ENCODE data around the gene HIP1.

Gene HIP1

DNA sequence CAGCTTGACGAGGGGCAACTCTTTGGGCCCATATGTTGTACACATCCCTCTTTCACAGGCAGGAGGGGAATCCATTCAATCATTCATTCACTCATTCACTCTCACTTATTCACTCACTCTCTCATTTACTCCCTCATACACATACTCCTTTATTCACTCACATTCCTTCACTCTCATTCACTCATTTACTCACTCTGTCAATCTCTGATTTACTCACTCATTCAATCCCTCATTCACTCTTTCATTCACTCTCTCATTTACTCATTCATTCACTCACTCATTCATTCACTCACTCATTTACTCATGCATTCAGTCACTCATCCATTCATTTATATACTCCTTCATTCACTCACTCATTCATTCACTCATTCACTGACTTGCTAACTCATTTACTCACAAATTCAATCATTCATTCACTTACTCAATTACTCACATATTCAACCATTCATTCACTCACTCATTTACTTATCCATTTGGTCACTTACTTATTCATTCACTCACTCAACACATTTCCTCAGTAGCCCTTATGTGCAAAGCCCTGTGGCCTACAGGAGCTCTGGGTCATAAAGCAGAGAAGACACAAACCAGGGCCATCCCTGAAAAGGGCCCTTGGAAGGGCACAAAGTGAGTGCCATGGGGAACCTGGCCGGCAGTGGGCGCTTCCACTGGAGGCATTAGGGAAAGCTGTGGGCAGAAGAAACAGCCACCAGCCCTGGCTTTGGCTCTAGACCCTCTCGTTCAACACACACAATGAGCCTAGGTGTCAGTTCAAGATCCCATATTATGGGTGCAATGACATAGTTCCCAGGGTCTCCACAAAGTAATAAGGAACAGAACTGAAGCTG, 26.0 kb downstream of the HIP1 start:
- no peak overlapping the region for H3K27ac ChIP-seq
- ChIA-PET CTCF (interaction anchor here (0.5 to 0.6 kb wide), 2 partner anchors 89 to 289 kb away, joined by 3 read pairs; no protein-coding TSS in a partner anchor), POLR2A (ENCODE audit: low non-redundant PET) (no interaction called here)
- TF ChIP-seq, protein P1, sequence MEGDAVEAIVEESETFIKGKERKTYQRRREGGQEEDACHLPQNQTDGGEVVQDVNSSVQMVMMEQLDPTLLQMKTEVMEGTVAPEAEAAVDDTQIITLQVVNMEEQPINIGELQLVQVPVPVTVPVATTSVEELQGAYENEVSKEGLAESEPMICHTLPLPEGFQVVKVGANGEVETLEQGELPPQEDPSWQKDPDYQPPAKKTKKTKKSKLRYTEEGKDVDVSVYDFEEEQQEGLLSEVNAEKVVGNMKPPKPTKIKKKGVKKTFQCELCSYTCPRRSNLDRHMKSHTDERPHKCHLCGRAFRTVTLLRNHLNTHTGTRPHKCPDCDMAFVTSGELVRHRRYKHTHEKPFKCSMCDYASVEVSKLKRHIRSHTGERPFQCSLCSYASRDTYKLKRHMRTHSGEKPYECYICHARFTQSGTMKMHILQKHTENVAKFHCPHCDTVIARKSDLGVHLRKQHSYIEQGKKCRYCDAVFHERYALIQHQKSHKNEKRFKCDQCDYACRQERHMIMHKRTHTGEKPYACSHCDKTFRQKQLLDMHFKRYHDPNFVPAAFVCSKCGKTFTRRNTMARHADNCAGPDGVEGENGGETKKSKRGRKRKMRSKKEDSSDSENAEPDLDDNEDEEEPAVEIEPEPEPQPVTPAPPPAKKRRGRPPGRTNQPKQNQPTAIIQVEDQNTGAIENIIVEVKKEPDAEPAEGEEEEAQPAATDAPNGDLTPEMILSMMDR (conservative IDR thresholded peaks at IDR 0.05; ENCODE audit: low read depth) = no peak
- DNase-seq (ENCODE audit: low spot score) = no peak

DNA sequence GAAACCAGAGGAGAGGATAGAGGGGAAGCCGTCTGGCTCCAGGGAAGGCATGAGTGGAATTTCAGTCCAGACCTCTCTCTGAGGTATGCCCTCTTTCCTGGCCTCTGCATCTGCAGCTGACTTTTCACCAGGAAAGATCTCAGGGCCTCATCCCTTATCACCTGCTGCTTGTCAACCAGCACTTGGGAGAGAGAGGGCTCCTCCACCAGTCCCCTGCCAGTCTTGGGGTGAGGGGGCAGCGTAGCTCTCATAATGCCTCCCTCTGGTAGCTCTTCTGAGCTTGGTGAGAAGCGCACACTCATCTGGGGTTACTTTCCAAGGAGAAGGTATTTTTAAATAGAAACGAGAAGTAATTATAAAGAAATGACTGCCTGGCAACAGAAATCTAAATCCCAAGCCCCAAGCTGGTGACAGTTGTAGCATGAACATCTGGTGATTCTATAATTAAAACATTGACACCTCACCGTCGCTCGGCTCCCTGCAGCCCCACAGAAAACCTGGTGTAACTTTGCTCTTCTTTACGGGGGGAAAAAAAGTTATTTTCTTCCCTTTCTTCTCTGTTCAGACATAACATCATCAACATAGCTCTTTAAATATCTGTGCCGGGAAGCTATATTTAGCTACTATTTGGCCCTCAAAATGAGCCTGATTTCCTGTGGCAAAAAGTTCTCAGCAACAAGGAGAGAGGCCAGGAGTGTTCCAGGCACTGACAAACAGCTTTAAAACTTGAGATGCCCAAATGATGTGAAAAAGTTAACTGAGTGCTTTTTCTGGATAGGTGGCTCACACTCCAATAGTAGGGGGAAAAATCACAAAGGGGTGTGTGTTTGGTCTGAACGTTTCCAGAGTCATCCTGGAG, 26.9 kb downstream of the HIP1 start:
- ChIA-PET POLR2A (ENCODE audit: low non-redundant PET) (no interaction called here), CTCF (interaction anchor here (0.5 kb wide), 1 partner anchor 90 kb away, joined by 3 read pairs; no protein-coding TSS in a partner anchor)
- H3K27ac ChIP-seq = no peak overlapping the region
- no peak for DNase-seq (ENCODE audit: low spot score)
- TF ChIP-seq, protein P1 (conservative IDR thresholded peaks at IDR 0.05; ENCODE audit: low read depth) = no peak

DNA sequence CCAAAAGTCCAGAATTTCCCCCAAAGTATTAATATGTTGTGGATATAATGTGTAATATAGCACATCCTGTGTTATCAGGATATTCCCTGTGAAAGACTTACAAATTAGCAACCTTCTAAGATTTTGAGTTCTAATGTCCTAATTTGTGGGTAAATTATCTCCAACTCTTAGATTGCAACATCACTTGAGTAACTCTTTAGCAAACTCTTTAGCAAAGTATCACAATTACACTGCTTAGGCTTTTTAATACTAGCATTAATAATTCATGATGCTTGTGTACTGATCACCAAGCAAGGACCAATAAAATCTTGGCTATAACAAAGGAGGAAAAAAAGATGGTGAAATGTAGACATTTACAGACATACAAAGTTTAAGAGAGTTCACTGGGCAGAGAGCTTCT, 27.7 kb downstream of the HIP1 start:
- H3K27ac ChIP-seq = no peak overlapping the region
- TF ChIP-seq, protein P1 (conservative IDR thresholded peaks at IDR 0.05; ENCODE audit: low read depth) = no peak
- no peak for DNase-seq (ENCODE audit: low spot score)
- ChIA-PET CTCF (interaction anchor here (0.6 kb wide), 1 partner anchor 147 kb away, joined by 3 read pairs; no protein-coding TSS in a partner anchor), POLR2A (ENCODE audit: low non-redundant PET) (no interaction called here)

DNA sequence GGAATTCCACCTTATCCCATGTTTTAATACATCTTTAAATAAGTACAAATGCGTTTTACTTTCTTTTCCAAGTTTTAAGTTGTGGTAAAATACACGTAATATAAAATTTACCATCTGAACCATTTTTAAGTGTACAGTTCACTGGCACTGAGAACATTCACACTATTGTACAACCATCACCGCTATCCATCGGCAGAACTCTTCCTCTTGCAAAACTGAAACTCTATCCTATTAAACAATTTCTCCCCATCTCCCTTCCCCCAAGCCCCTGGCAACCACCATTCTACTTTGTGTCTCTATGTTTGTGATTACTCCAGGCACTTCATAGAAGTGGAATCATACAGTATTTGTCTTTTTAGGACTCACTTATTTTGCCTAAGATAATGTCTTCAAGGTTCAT, 33.8 kb downstream of the HIP1 start:
- TF ChIP-seq, protein P1 (conservative IDR thresholded peaks at IDR 0.05; ENCODE audit: low read depth) = no peak
- ChIA-PET POLR2A (ENCODE audit: low non-redundant PET) (no interaction called here), CTCF (no interaction called here)
- no peak overlapping the region for H3K27ac ChIP-seq
- no peak for DNase-seq (ENCODE audit: low spot score)

DNA sequence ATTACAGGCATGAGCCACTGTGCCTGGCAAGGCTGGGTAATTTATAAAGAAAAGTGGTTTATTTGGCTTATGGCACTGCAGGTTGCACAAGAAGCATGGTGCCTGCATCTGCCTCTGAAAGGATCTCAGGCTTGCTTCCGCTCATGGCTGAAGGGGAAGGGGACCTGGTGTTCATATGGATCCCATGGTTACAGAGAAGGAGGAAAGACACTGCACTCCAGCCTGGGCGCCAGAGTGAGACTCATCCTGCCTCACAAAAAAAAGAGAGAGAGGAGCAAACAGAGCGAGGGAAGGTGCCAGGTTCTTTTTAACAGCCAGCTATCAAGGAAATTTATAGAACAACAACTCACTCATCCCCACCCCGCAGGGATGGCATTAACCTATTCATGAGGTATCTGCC, 36.2 kb downstream of the HIP1 start:
- ChIA-PET POLR2A (ENCODE audit: low non-redundant PET) (no interaction called here), CTCF (interaction anchor here (0.7 kb wide), 1 partner anchor 82 kb away, joined by 3 read pairs; no protein-coding TSS in a partner anchor)
- DNase-seq (ENCODE audit: low spot score) = no peak
- no peak overlapping the region for H3K27ac ChIP-seq
- TF ChIP-seq, protein P1 (conservative IDR thresholded peaks at IDR 0.05; ENCODE audit: low read depth) = no peak

DNA sequence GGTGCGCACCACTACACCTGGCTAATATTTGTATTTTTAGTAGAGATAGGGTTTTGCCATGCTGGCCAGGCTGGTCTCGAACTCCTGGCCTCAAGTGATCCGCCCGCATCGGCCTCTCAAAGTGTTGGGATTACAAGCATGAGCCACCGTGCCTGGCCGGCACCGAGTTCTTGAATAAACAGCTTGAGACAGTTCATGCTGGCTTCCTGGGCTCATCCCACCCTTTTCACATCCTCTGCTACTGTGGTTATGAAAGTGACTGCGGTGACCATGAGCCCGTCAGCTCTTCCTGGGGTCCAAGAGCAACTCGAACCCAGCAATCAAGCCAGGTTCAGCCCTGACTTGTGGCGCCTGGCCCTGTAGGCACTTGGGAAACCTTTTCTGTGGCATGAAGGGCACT, 38.7 kb downstream of the HIP1 start:
- DNase-seq (ENCODE audit: low spot score) = no peak
- POLR2A ChIA-PET (ENCODE audit: low non-redundant PET) = no interaction called here
- H3K27ac ChIP-seq = no peak overlapping the region
- TF ChIP-seq, protein P1 (conservative IDR thresholded peaks at IDR 0.05; ENCODE audit: low read depth) = no peak
- CTCF ChIA-PET = no interaction called here

All from RWPE1 (cell line).